Activated T-cell treated with anti-CD3 and anti-CD28 coated beads for 1 hour (primary cell): ENCODE results near the gene KCNT2.

Experiments
- DNase-seq: peaks from one replicate; pipeline ENCODE4 v3.0.0-alpha.2; 2020; ENCODE audit warnings: low read depth

The KCNT2 gene

GRCh38 chr1:196193896-196194559, 414.2 kb downstream of the KCNT2 start:
- DNase-seq: no peak

DNA sequence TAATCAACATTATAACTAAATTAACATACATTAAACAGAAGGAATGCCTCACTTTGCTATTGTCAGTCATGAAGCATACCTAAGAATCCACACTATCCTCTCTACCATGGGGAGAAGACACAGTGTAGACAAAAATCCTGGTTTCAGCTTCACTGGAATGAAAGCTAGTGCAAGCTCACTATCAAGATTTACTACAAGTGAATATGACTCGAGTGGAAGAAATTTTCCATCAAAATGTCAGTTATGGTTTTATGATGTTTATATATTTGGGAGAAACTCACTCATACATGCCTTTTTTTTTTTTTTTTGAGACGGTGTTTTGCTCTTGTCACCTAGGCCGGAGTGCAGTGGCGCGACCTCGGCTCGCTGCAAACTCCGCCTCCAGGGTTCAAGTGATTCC, 424.3 kb downstream of the KCNT2 start:
- DNase-seq: no peak

DNA sequence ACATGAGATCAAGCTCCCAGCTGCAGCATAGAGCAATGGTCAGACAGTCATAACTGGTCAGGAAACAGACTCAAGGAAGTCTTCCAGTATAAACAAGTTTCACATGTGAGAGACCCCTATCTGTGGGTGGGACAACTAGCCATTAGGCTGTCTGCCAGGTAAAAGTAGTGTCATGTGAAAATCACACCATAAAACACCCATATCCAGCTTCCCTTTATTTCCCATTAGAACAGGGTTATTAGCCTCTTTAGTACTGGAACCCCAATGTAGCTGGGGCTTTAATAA, 426.7 kb downstream of the KCNT2 start:
- no peak for DNase-seq

- no peak for DNase-seq
Measured at GRCh38 chr1:196180847-196181593, 427.2 kb downstream of the KCNT2 start.

DNA sequence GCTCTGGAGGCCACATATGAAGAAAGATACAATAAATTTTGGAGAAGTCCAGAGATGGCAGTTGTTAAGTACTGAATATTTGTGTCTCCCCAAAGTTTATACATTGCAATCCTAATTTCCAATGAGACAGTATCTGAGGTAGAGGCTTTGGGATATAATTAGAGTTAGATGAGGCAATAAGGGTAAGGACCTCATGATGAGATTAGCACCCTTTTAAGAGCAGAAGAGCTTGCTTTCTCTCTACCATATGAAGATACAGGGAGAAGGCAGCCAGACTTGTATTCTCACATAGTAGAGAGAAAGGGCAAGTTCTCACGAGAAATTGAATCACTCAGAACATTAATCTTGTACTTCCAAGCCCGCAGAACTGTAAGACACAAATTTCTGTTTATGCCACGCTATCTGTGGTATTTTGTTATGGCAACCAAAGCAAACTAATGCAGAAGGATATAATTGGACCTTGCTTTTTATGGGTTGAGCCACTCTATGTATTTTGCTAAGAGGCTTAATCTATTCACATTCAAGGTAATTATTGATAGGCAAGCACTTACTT, 430.1 kb downstream of the KCNT2 start:
- DNase-seq: no peak
